Subcutaneous abdominal adipose tissue (tissue), 5 donors: ENCODE measurements around the gene TMED6.

ENCODE experiments used
- H3K27ac ChIP-seq: one replicate; pipeline ENCODE4 v1.7.0; 2013; ENCODE audit warnings: low read depth, mild to moderate bottlenecking, inconsistent platforms, low read length, moderate library complexity
- H3K27me3 ChIP-seq, 5 donors: one replicate each; pipeline ENCODE4 v1.7.0; 2013; ENCODE audit warnings: low read length in 5 of 5, inconsistent platforms in 1 of 5; ENCODE audit not compliant: control insufficient read depth in 5 of 5, insufficient read depth in 4 of 5
- H3K36me3 ChIP-seq, 5 donors: one replicate each; pipeline ENCODE4 v1.7.0; 2013; ENCODE audit warnings: low read length in 5 of 5; ENCODE audit not compliant: control insufficient read depth in 5 of 5, insufficient read depth in 5 of 5
- H3K4me1 ChIP-seq, 5 donors: one replicate each; pipeline ENCODE4 v1.7.0; 2013; ENCODE audit warnings: low read length in 5 of 5, mild to moderate bottlenecking in 3 of 5, moderate library complexity in 1 of 5; ENCODE audit not compliant: control insufficient read depth in 5 of 5, insufficient read depth in 5 of 5
- H3K4me3 ChIP-seq, 5 donors: one replicate each; pipeline ENCODE4 v1.7.0; 2013; ENCODE audit warnings: low read length in 5 of 5, low read depth in 1 of 5
- H3K9ac ChIP-seq, 5 donors: one replicate each; pipeline ENCODE4 v1.7.0; 2013; ENCODE audit warnings: low read length in 5 of 5, mild to moderate bottlenecking in 4 of 5, moderate library complexity in 3 of 5
- H3K9me3 ChIP-seq, 5 donors: one replicate each; pipeline ENCODE4 v1.7.0; 2013; ENCODE audit warnings: low read length in 5 of 5; ENCODE audit not compliant: control insufficient read depth in 5 of 5
- donor health status: healthy.
- donor health status: healthy.
- donor health status: healthy.
- donor health status: healthy.
- donor health status: healthy.

TMED6 gene

GRCh38 chr16:69381231-69381630 lies 29.6 kb upstream of the TMED6 start:
- no peak overlapping the region for H3K9ac ChIP-seq
- H3K27me3 ChIP-seq = no peaks in the 10 kb centered on the region
- peaks cover 0 to 19% (median 13%) of the 10 kb centered on the region in 5 donors for H3K4me1 ChIP-seq
- peaks cover 25 to 60% (median 42%) of the 10 kb centered on the region in 5 donors for H3K36me3 ChIP-seq
- no peak overlapping the region for H3K27ac ChIP-seq
- no peak overlapping the region for H3K4me3 ChIP-seq
- no peaks in the 10 kb centered on the region for H3K9me3 ChIP-seq

GRCh38 chr16:69378760-69379159 lies 27.2 kb upstream of the TMED6 start:
- Histone ChIP-seq H3K9me3 (no peaks in the 10 kb centered on the region), H3K27me3 (no peaks in the 10 kb centered on the region), H3K4me1 (peaks cover 0 to 5% (median 0%) of the 10 kb centered on the region in 5 donors), H3K4me3 (no peak overlapping the region), H3K9ac (no peak overlapping the region), H3K36me3 (peaks cover 30 to 63% (median 44%) of the 10 kb centered on the region in 5 donors), H3K27ac (no peak overlapping the region)

- Histone ChIP-seq H3K27ac (no peak overlapping the region), H3K9ac (no peak overlapping the region), H3K36me3 (peaks cover 28 to 61% (median 43%) of the 10 kb centered on the region in 5 donors), H3K27me3 (no peaks in the 10 kb centered on the region), H3K4me1 (peaks cover 0 to 3% (median 0%) of the 10 kb centered on the region in 5 donors), H3K9me3 (no peaks in the 10 kb centered on the region), H3K4me3 (no peak overlapping the region)
Measured at GRCh38 chr16:69378036-69378435, 26.4 kb upstream of the TMED6 start.

- Histone ChIP-seq H3K4me1 (no peaks in the 10 kb centered on the region), H3K9ac (no peak overlapping the region)
Measured at GRCh38 chr16:69376393-69377059, 24.9 kb upstream of the TMED6 start.

GRCh38 chr16:69373019-69373418 lies 21.4 kb upstream of the TMED6 start:
- Histone ChIP-seq H3K9me3 (no peaks in the 10 kb centered on the region), H3K4me3 (no peak overlapping the region), H3K9ac (no peak overlapping the region), H3K36me3 (peaks cover 23 to 68% (median 35%) of the 10 kb centered on the region in 5 donors), H3K4me1 (no peaks in the 10 kb centered on the region), H3K27me3 (no peaks in the 10 kb centered on the region), H3K27ac (no peak overlapping the region)

More at GRCh38 chr16:69376393-69377059, 24.9 kb upstream of the TMED6 start:
- peaks cover 19 to 62% (median 30%) of the 10 kb centered on the region in 5 donors for H3K36me3 ChIP-seq
- H3K27me3 ChIP-seq = no peaks in the 10 kb centered on the region
- H3K9me3 ChIP-seq = no peaks in the 10 kb centered on the region
- no peak overlapping the region for H3K4me3 ChIP-seq
- no peak overlapping the region for H3K27ac ChIP-seq

- no peak overlapping the region for H3K27ac ChIP-seq
- no peak overlapping the region for H3K4me3 ChIP-seq
- no peaks in the 10 kb centered on the region for H3K9me3 ChIP-seq
- H3K4me1 ChIP-seq = no peaks in the 10 kb centered on the region
- peaks cover 22 to 76% (median 48%) of the 10 kb centered on the region in 5 donors for H3K36me3 ChIP-seq
- no peaks in the 10 kb centered on the region for H3K27me3 ChIP-seq
- H3K9ac ChIP-seq = no peak overlapping the region
Measured at GRCh38 chr16:69371564-69371963, 20.0 kb upstream of the TMED6 start.

GRCh38 chr16:69368866-69369265 lies 17.3 kb upstream of the TMED6 start:
- Histone ChIP-seq H3K27ac (no peak overlapping the region), H3K4me1 (peaks cover 0 to 3% (median 0%) of the 10 kb centered on the region in 5 donors), H3K27me3 (no peaks in the 10 kb centered on the region), H3K36me3 (peaks cover 24 to 94% (median 68%) of the 10 kb centered on the region in 5 donors), H3K9me3 (no peaks in the 10 kb centered on the region), H3K4me3 (no peak overlapping the region), H3K9ac (no peak overlapping the region)

GRCh38 chr16:69367980-69368379 lies 16.4 kb upstream of the TMED6 start:
- no peak overlapping the region for H3K9ac ChIP-seq
- H3K4me1 ChIP-seq = peaks cover 0 to 3% (median 0%) of the 10 kb centered on the region in 5 donors
- no peaks in the 10 kb centered on the region for H3K9me3 ChIP-seq
- H3K27me3 ChIP-seq = no peaks in the 10 kb centered on the region
- no peak overlapping the region for H3K27ac ChIP-seq
- H3K4me3 ChIP-seq = no peak overlapping the region
- H3K36me3 ChIP-seq = peaks cover 24 to 94% (median 74%) of the 10 kb centered on the region in 5 donors

- no peak overlapping the region for H3K9ac ChIP-seq
- H3K27ac ChIP-seq = no peak overlapping the region
- H3K9me3 ChIP-seq = no peaks in the 10 kb centered on the region
- no peaks in the 10 kb centered on the region for H3K27me3 ChIP-seq
- peaks cover 18 to 87% (median 70%) of the 10 kb centered on the region in 5 donors for H3K36me3 ChIP-seq
- peaks cover 0 to 3% (median 0%) of the 10 kb centered on the region in 5 donors for H3K4me1 ChIP-seq
- no peak overlapping the region for H3K4me3 ChIP-seq
Measured at GRCh38 chr16:69366431-69366830, 14.8 kb upstream of the TMED6 start.

GRCh38 chr16:69365901-69366300 lies 14.3 kb upstream of the TMED6 start:
- peaks cover 17 to 88% (median 74%) of the 10 kb centered on the region in 5 donors for H3K36me3 ChIP-seq
- no peaks in the 10 kb centered on the region for H3K9me3 ChIP-seq

More at GRCh38 chr16:69365901-69366300, 14.3 kb upstream of the TMED6 start:
- Histone ChIP-seq H3K4me1 (peaks cover 0 to 3% (median 0%) of the 10 kb centered on the region in 5 donors), H3K27ac (no peak overlapping the region), H3K27me3 (no peaks in the 10 kb centered on the region), H3K4me3 (no peak overlapping the region), H3K9ac (no peak overlapping the region)
